GM23338 (cell line): ENCODE results near the gene SH3D19. TPM values are rescaled to one million over a fixed set of nuclear protein-coding genes. Genes with fewer than 3 reads are reported as not detected.

Source experiments
- ATAC-seq: fragments of 200-7000 bp; cut with Tn5 transposase; 3 replicates; pipeline ENCODE4 v1.9.1; 2020
- DNase-seq: peaks from one replicate; pipeline ENCODE4 v3.0.0-alpha.2; 2015; ENCODE audit warnings: low spot score
- H2AFZ ChIP-seq: fragments of 200-600 bp; sonication (generic); 2 replicates; pipeline ENCODE4 v1.8.0; 2016; ENCODE audit warnings: antibody characterized with exemption, mild to moderate bottlenecking, moderate library complexity
- H3F3A ChIP-seq: fragments of 200-600 bp; sonication (generic); replicated peaks from 2 replicates; pipeline ENCODE4 v1.8.0; 2017; ENCODE audit warnings: antibody characterized with exemption, mixed run types, low read depth
- H3K27ac ChIP-seq: fragments of 200-600 bp; sonication (generic); 2 replicates; pipeline ENCODE4 v1.6.1; 2016; ENCODE audit warnings: low read depth
- H3K27me3 ChIP-seq: fragments of 200-600 bp; sonication (generic); 2 replicates; pipeline ENCODE4 v1.8.0; 2016; ENCODE audit warnings: mild to moderate bottlenecking, mixed run types, moderate library complexity; ENCODE audit not compliant: insufficient read depth
- H3K36me3 ChIP-seq: fragments of 200-600 bp; sonication (generic); 2 replicates; pipeline ENCODE4 v1.8.0; 2016; ENCODE audit warnings: mild to moderate bottlenecking; ENCODE audit not compliant: insufficient read depth
- H3K4me1 ChIP-seq: fragments of 200-600 bp; sonication (generic); 2 replicates; pipeline ENCODE4 v1.8.0; 2016; ENCODE audit warnings: mild to moderate bottlenecking, moderate library complexity; ENCODE audit not compliant: insufficient read depth
- H3K4me2 ChIP-seq: fragments of 200-600 bp; sonication (generic); 2 replicates; pipeline ENCODE4 v1.7.1; 2017; ENCODE audit warnings: mixed run types
- H3K4me3 ChIP-seq: fragments of 200-600 bp; sonication (generic); 2 replicates; pipeline ENCODE4 v1.6.1; 2016; ENCODE audit warnings: mixed run types
- H3K79me2 ChIP-seq: fragments of 200-600 bp; sonication (generic); replicated peaks from 2 replicates; pipeline ENCODE4 v1.8.0; 2017; ENCODE audit warnings: mild to moderate bottlenecking; ENCODE audit not compliant: insufficient read depth
- H3K9me2 ChIP-seq: fragments of 200-600 bp; sonication (generic); 2 replicates; pipeline ENCODE4 v1.8.0; 2017; ENCODE audit not compliant: insufficient read depth
- H4K20me1 ChIP-seq: fragments of 200-600 bp; sonication (generic); replicated peaks from 2 replicates; pipeline ENCODE4 v1.8.0; 2017; ENCODE audit warnings: mild to moderate bottlenecking; ENCODE audit not compliant: insufficient read depth
- H3K27ac Mint-ChIP-seq: 2 replicates; pipeline ENCODE4 v1.8.0; 2020; ENCODE audit warnings: inconsistent platforms, mild to moderate bottlenecking, moderate library complexity, mixed read lengths
- H3K27me3 Mint-ChIP-seq: 3 replicates; pipeline ENCODE4 v1.8.0; 2022; ENCODE audit warnings: low read depth, mild to moderate bottlenecking, moderate library complexity, mixed read lengths, inconsistent platforms; ENCODE audit not compliant: insufficient read depth, poor library complexity
- H3K36me3 Mint-ChIP-seq: 3 replicates; pipeline ENCODE4 v1.8.0; 2021; ENCODE audit warnings: low read depth, mild to moderate bottlenecking, inconsistent platforms, moderate library complexity, mixed read lengths
- H3K4me1 Mint-ChIP-seq: 3 replicates; pipeline ENCODE4 v1.8.0; 2020; ENCODE audit warnings: mild to moderate bottlenecking, inconsistent platforms, mixed read lengths
- H3K4me3 Mint-ChIP-seq: 3 replicates; pipeline ENCODE4 v1.8.0; 2021; ENCODE audit warnings: moderate library complexity, mild to moderate bottlenecking, inconsistent platforms, mixed read lengths
- H3K9me3 Mint-ChIP-seq: 3 replicates; pipeline ENCODE4 v1.8.0; 2020; ENCODE audit warnings: moderate library complexity, mild to moderate bottlenecking, inconsistent platforms, mixed read lengths
- CREB1 ChIP-seq: fragments of 250-450 bp; sonication (Bioruptor Pico); IDR thresholded peaks from 2 replicates; pipeline ENCODE4 v1.5.0; 2020; ENCODE audit warnings: low read depth, mild to moderate bottlenecking, moderate library complexity
- EZH2 ChIP-seq: fragments of 200-600 bp; sonication (generic); IDR thresholded peaks from one replicate; pipeline ENCODE4 v1.8.0; 2017; ENCODE audit warnings: antibody characterized with exemption, mild to moderate bottlenecking, low read depth; ENCODE audit not compliant: unreplicated experiment
- EZH2phosphoT487 ChIP-seq: fragments of 200-600 bp; sonication (generic); IDR thresholded peaks from one replicate; pipeline ENCODE4 v1.8.1; 2018; ENCODE audit warnings: antibody characterized with exemption; ENCODE audit not compliant: unreplicated experiment
- JUNB ChIP-seq: IDR thresholded peaks from one replicate; pipeline ENCODE4 v1.6.1; 2016; ENCODE audit warnings: antibody characterized with exemption; ENCODE audit not compliant: unreplicated experiment
- NANOG ChIP-seq: IDR thresholded peaks from 2 replicates; pipeline ENCODE4 v1.6.1; 2016; ENCODE audit warnings: antibody characterized with exemption, borderline replicate concordance
- POLR2AphosphoS5 ChIP-seq: IDR thresholded peaks from 2 replicates; pipeline ENCODE4 v1.6.1; 2016; ENCODE audit warnings: antibody characterized with exemption, low read depth
- STAT1 ChIP-seq: IDR thresholded peaks from one replicate; pipeline ENCODE4 v1.6.1; 2016; ENCODE audit warnings: antibody characterized with exemption; ENCODE audit not compliant: unreplicated experiment
- ZNF114 ChIP-seq: fragments of 250-450 bp; sonication (Bioruptor Pico); IDR thresholded peaks from 2 replicates; pipeline ENCODE4 v1.5.0; 2020; ENCODE audit warnings: mild to moderate bottlenecking, moderate library complexity
- ZNF331 ChIP-seq: fragments of 250-450 bp; sonication (Bioruptor Pico); IDR thresholded peaks from 2 replicates; pipeline ENCODE4 v1.5.0; 2020; ENCODE audit warnings: low read depth, mild to moderate bottlenecking, moderate library complexity
- ZNF462 ChIP-seq: fragments of 250-450 bp; sonication (Bioruptor Pico); IDR thresholded peaks from 2 replicates; pipeline ENCODE4 v1.5.0; 2020; ENCODE audit warnings: mild to moderate bottlenecking, moderate library complexity
- polyA plus RNA-seq: library from polyadenylated mRNA; unstranded; fragments of >200 nt; fragmentation: Nextera tagmentation; extraction: Ambion mirVana; gene quantifications from 2 replicates; pipeline ENCODE4 v1.2.1, GENCODE V29; 2016
- total RNA-seq: library from RNA; depleted of rRNA; stranded (reverse); fragments of >200 nt; shearing (Covaris generic); gene quantifications from 2 replicates; pipeline ENCODE4 v1.2.3, GENCODE V29; 2014
- TF ChIP-seq, protein P1 (sequence below), 2 experiments: fragments of 200-600 bp in 1 of 2; sonication (generic) in 1 of 2; conservative IDR thresholded peaks; 2 replicates each; pipeline versions ENCODE4 v1.5.1 to v1.6.1; 2016 to 2017; ENCODE audit warnings: antibody characterized with exemption in 2 of 2, low read depth in 2 of 2, mild to moderate bottlenecking in 2 of 2, moderate library complexity in 1 of 2
- TF ChIP-seq, protein P2 (sequence below): IDR thresholded peaks from 2 replicates; pipeline ENCODE4 v1.6.1; 2016; ENCODE audit warnings: antibody characterized with exemption

Gene SH3D19
- total and polyA plus RNA-seq, 2 experiments from 2014 or later: 25.3 to 57.4 TPM

GRCh38 chr4:151166636-151167035 lies 158.8 kb downstream of the SH3D19 start (continued):
- TF ChIP-seq ZNF462 (CRISPR knock-in tag) (no peak), ZNF331 (CRISPR knock-in tag) (no peak), ZNF114 (CRISPR knock-in tag) (no peak)

DNA sequence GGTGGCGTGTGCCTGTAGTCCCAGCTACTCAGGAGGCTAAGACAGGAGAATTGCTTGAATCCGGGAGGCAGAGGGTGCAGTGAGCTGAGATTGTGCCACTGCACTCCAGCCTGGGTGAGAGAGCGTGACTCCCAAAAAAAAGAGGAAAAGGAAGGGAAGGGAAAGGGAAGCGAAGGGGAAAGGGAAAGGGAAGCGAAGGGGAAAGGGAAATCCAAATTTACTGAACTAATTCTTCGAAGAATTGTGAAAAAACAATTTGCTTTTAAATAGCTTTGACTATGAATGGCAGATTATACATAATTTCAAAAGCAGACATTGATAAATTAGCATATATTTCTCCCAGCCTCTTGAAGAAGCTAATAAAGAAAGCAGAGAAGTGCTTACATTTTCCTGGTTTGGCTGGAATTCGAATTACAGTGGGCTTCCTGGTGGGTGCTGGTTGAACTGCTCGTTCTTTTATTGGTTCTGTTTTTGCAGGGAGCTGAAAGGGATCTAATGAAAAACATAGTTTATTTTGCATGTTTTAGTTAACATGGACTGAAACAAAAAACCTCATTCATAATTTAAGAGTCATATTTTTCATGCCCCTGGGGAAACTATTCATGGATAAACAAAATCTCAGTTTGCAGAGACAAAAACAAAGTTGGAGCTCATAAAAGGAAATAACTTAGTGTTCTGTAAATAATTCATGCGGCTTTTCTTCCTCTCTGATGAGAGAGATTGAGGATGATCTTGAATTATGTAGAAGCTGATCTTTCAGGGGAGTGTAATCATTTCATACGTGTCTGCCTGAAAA lies 160.0 kb downstream of the SH3D19 start:
- DNase-seq (no peak), ATAC-seq (no peak)
- peaks cover 33% of the 10 kb centered on the region for H3K36me3 Mint-ChIP-seq
- peaks cover 29% of the 10 kb centered on the region for H3K4me1 Mint-ChIP-seq
- peak overlapping the region; percentile 82 for H3K27ac Mint-ChIP-seq
- Histone ChIP-seq H4K20me1 (no peaks in the 10 kb centered on the region), H3K9me2 (no peaks in the 10 kb centered on the region), H3F3A (0 out of 2 replicates have a peak, but pooled peaks cover 3% of the 10 kb centered on the region), H3K36me3 (no peaks in the 10 kb centered on the region), H3K4me1 (peaks cover 11% of the 10 kb centered on the region), H3K79me2 (no peaks in the 10 kb centered on the region), H3K27ac (peak overlapping the region; percentile 50; the same call in 1 of the 2 replicates), H2AFZ (no peak overlapping the region), H3K27me3 (no peaks in the 10 kb centered on the region), H3K4me2 (peak overlapping the region; percentile 46; the same call in 1 of the 2 replicates), H3K4me3 (no peak overlapping the region)
- H3K4me3 Mint-ChIP-seq: no peak overlapping the region; the same call in 2 of the 3 replicates
- H3K27me3 Mint-ChIP-seq: peaks cover 4% of the 10 kb centered on the region
- peaks cover 3% of the 10 kb centered on the region; the same call in 2 of the 3 replicates for H3K9me3 Mint-ChIP-seq
- TF ChIP-seq JUNB (no peak), NANOG (no peak), CREB1 (CRISPR knock-in tag) (no peak), ZNF114 (CRISPR knock-in tag) (no peak), EZH2 (no peak), STAT1 (no peak), ZNF331 (CRISPR knock-in tag) (no peak), EZH2phosphoT487 (no peak), POLR2AphosphoS5 (no peak)
- TF ChIP-seq, protein P1, sequence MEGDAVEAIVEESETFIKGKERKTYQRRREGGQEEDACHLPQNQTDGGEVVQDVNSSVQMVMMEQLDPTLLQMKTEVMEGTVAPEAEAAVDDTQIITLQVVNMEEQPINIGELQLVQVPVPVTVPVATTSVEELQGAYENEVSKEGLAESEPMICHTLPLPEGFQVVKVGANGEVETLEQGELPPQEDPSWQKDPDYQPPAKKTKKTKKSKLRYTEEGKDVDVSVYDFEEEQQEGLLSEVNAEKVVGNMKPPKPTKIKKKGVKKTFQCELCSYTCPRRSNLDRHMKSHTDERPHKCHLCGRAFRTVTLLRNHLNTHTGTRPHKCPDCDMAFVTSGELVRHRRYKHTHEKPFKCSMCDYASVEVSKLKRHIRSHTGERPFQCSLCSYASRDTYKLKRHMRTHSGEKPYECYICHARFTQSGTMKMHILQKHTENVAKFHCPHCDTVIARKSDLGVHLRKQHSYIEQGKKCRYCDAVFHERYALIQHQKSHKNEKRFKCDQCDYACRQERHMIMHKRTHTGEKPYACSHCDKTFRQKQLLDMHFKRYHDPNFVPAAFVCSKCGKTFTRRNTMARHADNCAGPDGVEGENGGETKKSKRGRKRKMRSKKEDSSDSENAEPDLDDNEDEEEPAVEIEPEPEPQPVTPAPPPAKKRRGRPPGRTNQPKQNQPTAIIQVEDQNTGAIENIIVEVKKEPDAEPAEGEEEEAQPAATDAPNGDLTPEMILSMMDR (conservative IDR thresholded peaks at IDR 0.05; ENCODE audit: low read depth in 2 of 2): no peak
- TF ChIP-seq, protein P2, sequence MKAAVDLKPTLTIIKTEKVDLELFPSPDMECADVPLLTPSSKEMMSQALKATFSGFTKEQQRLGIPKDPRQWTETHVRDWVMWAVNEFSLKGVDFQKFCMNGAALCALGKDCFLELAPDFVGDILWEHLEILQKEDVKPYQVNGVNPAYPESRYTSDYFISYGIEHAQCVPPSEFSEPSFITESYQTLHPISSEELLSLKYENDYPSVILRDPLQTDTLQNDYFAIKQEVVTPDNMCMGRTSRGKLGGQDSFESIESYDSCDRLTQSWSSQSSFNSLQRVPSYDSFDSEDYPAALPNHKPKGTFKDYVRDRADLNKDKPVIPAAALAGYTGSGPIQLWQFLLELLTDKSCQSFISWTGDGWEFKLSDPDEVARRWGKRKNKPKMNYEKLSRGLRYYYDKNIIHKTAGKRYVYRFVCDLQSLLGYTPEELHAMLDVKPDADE: no peak
